ENCODE measurements around the gene PGM2L1. TPM values are rescaled to one million over a fixed set of nuclear protein-coding genes. Genes with fewer than 3 reads are reported as not detected.

The PGM2L1 gene
- total RNA-seq, 1 experiment from 2014 or later = 33.1 TPM

DNA sequence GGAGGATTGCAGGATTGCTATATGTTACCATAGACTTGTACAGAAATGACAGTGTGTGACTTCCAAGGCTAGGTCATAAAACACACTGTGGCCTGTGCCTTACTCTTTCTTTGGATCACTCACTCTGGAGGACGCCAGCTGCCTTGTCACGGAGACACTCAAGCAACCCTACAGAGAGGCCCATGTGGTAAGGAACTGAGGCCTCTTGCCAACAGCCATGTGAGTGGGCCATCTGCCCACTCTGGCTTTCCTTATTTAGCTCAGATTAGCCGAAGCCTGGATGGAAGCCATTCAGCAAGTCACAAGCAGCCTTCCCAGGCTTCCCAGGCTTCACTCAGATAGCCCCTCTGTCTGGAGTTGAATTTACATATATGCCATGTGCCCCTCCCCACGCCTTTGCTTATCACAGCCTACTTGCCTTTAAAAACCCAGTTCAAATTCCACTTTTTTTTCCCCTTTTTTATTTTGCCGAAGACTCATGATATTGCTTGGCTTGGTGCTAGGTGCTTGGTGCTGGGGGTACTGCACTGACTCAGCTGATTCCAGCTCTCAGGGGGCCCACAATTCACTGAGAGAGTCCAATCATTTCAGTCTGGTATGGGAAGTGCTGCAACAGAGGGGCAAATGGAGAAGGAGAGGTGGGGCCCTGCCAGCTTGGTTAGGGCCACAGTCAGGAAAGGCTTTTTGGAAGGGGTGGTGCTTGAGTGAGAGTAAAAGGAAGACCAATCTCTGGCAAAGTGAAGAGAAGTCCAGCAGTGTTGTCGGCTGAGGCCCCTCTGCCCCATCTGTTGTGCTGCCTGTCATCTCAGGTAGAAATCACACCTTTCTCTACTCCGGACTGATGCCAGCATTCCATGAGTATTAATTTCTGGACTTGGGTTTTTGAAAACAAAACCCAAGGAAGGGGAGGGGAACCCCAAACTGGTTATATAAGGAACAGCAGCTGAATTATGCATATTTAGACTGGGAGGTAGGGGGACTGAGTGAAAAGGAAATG lies 72.3 kb downstream of the PGM2L1 start:
- intact Hi-C loops (cut with micrococcal nuclease; ENCODE audit: unreplicated experiment) (no loop called here), in situ Hi-C loops (cut with HindIII; ENCODE audit: low pct_unique_long_range_greater_than_20kb, low sequenced_read_pairs) (no loop called here)
- Histone ChIP-seq H3K27me3 (ENCODE audit: control insufficient read depth, insufficient read depth, low read length) (no peaks in the 10 kb centered on the region), H3K27ac (ENCODE audit: low read length) (no peak overlapping the region), H3K4me1 (ENCODE audit: control insufficient read depth, insufficient read depth, low read length) (no peaks in the 10 kb centered on the region), H3K9me3 (ENCODE audit: control insufficient read depth, insufficient read depth, low read depth, low read length) (no peaks in the 10 kb centered on the region), H3K36me3 (ENCODE audit: control insufficient read depth, insufficient read depth, low read length) (no peaks in the 10 kb centered on the region), H3K4me3 (ENCODE audit: low read depth in 2 of 2, low read length in 2 of 2) (no peak overlapping the region)
- ATAC-seq (no peak), DNase-seq (ENCODE audit: low read depth, low spot score) (no peak)
- BruUV-seq (replicated peaks) = no TSS peak
- ChIA-PET CTCF (interaction anchor here (0.5 kb wide), 1 partner anchor 64 kb away, joined by 5 read pairs; no protein-coding TSS in a partner anchor), POLR2A (no interaction called here)
- TF ChIP-seq, protein P1, sequence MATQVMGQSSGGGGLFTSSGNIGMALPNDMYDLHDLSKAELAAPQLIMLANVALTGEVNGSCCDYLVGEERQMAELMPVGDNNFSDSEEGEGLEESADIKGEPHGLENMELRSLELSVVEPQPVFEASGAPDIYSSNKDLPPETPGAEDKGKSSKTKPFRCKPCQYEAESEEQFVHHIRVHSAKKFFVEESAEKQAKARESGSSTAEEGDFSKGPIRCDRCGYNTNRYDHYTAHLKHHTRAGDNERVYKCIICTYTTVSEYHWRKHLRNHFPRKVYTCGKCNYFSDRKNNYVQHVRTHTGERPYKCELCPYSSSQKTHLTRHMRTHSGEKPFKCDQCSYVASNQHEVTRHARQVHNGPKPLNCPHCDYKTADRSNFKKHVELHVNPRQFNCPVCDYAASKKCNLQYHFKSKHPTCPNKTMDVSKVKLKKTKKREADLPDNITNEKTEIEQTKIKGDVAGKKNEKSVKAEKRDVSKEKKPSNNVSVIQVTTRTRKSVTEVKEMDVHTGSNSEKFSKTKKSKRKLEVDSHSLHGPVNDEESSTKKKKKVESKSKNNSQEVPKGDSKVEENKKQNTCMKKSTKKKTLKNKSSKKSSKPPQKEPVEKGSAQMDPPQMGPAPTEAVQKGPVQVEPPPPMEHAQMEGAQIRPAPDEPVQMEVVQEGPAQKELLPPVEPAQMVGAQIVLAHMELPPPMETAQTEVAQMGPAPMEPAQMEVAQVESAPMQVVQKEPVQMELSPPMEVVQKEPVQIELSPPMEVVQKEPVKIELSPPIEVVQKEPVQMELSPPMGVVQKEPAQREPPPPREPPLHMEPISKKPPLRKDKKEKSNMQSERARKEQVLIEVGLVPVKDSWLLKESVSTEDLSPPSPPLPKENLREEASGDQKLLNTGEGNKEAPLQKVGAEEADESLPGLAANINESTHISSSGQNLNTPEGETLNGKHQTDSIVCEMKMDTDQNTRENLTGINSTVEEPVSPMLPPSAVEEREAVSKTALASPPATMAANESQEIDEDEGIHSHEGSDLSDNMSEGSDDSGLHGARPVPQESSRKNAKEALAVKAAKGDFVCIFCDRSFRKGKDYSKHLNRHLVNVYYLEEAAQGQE (IDR thresholded peaks at IDR 0.05; ENCODE audit: insufficient read depth in 1 of 2, low read depth in 2 of 2, low read length in 1 of 2) = no peak
- TF ChIP-seq TCF7L2 (IDR thresholded peaks at IDR 0.05; ENCODE audit: low read depth, low read length) (no peak), POLR2AphosphoS5 (IDR thresholded peaks at IDR 0.05; ENCODE audit: low read depth, low read length) (no peak), SIN3A (IDR thresholded peaks at IDR 0.05; ENCODE audit: borderline replicate concordance, insufficient read depth, low read depth, low read length) (no peak)
- TF ChIP-seq, protein P2, sequence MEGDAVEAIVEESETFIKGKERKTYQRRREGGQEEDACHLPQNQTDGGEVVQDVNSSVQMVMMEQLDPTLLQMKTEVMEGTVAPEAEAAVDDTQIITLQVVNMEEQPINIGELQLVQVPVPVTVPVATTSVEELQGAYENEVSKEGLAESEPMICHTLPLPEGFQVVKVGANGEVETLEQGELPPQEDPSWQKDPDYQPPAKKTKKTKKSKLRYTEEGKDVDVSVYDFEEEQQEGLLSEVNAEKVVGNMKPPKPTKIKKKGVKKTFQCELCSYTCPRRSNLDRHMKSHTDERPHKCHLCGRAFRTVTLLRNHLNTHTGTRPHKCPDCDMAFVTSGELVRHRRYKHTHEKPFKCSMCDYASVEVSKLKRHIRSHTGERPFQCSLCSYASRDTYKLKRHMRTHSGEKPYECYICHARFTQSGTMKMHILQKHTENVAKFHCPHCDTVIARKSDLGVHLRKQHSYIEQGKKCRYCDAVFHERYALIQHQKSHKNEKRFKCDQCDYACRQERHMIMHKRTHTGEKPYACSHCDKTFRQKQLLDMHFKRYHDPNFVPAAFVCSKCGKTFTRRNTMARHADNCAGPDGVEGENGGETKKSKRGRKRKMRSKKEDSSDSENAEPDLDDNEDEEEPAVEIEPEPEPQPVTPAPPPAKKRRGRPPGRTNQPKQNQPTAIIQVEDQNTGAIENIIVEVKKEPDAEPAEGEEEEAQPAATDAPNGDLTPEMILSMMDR (IDR thresholded peaks at IDR 0.05) = no peak

DNA sequence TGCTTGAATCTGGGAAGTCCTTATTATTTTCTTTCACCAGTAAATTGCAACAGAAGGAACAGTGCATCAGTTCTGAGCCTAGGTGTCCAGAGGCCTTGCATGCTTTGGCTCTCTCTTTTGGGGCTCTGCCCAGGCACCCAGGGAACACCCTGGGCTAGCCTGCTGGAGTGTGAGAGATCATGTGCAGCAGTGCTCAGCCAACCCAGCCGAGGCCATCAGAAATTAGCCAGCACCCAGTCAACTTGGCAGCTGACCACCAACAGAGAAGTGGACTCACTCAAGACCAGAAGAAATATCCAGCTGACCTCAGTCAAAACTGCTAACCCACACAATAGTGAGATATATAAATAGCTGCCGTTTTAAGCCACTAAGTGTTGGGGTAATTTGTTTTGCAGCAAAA lies 75.6 kb downstream of the PGM2L1 start:
- Histone ChIP-seq H3K36me3 (ENCODE audit: control insufficient read depth, insufficient read depth, low read length) (no peaks in the 10 kb centered on the region), H3K27ac (ENCODE audit: low read length) (no peak overlapping the region), H3K27me3 (ENCODE audit: control insufficient read depth, insufficient read depth, low read length) (no peaks in the 10 kb centered on the region), H3K9me3 (ENCODE audit: control insufficient read depth, insufficient read depth, low read depth, low read length) (no peaks in the 10 kb centered on the region; the same call in 1 of the 2 replicates), H3K4me1 (ENCODE audit: control insufficient read depth, insufficient read depth, low read length) (no peaks in the 10 kb centered on the region), H3K4me3 (ENCODE audit: low read depth in 2 of 2, low read length in 2 of 2) (no peak overlapping the region)
- ChIA-PET CTCF (no interaction called here), POLR2A (no interaction called here)
- intact Hi-C loops (cut with micrococcal nuclease; ENCODE audit: unreplicated experiment) (no loop called here), in situ Hi-C loops (cut with HindIII; ENCODE audit: low pct_unique_long_range_greater_than_20kb, low sequenced_read_pairs) (no loop called here)
- DNase-seq (ENCODE audit: low read depth, low spot score) (no peak), ATAC-seq (no peak)
- no TSS peak for BruUV-seq (replicated peaks)
- TF ChIP-seq SIN3A (IDR thresholded peaks at IDR 0.05; ENCODE audit: borderline replicate concordance, insufficient read depth, low read depth, low read length) (no peak), TCF7L2 (IDR thresholded peaks at IDR 0.05; ENCODE audit: low read depth, low read length) (no peak)
